ENCODE results near the gene ITPR2.

- TF ChIP-seq, protein P1, sequence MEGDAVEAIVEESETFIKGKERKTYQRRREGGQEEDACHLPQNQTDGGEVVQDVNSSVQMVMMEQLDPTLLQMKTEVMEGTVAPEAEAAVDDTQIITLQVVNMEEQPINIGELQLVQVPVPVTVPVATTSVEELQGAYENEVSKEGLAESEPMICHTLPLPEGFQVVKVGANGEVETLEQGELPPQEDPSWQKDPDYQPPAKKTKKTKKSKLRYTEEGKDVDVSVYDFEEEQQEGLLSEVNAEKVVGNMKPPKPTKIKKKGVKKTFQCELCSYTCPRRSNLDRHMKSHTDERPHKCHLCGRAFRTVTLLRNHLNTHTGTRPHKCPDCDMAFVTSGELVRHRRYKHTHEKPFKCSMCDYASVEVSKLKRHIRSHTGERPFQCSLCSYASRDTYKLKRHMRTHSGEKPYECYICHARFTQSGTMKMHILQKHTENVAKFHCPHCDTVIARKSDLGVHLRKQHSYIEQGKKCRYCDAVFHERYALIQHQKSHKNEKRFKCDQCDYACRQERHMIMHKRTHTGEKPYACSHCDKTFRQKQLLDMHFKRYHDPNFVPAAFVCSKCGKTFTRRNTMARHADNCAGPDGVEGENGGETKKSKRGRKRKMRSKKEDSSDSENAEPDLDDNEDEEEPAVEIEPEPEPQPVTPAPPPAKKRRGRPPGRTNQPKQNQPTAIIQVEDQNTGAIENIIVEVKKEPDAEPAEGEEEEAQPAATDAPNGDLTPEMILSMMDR (IDR thresholded peaks at IDR 0.05), result no peak
- no peak for TF ChIP-seq POLR2A (IDR thresholded peaks at IDR 0.05)
Observed at GRCh38 chr12:26339976-26340375, 493.0 kb downstream of the ITPR2 start.

Measured in lower leg skin (tissue), 3 donors.